Effector memory CD4-positive, alpha-beta T cell (primary cell): ENCODE measurements around the gene CREB3L2.

ENCODE experiments used
- DNase-seq, 3 donors: peaks; one replicate each; pipeline ENCODE4 v3.0.0-alpha.2; 2020
- H3K27ac ChIP-seq: 2 replicates; pipeline ENCODE4 v1.7.0; 2013; ENCODE audit warnings: mild to moderate bottlenecking, low read length, moderate library complexity; ENCODE audit not compliant: insufficient read depth, poor library complexity, severe bottlenecking
- H3K27me3 ChIP-seq: replicated peaks from 2 replicates; pipeline ENCODE4 v1.7.0; 2013; ENCODE audit warnings: mild to moderate bottlenecking, low read length; ENCODE audit not compliant: insufficient read depth, control insufficient read depth, poor library complexity, severe bottlenecking
- H3K36me3 ChIP-seq: 2 replicates; pipeline ENCODE4 v1.7.0; 2013; ENCODE audit warnings: mild to moderate bottlenecking, low read length, moderate library complexity; ENCODE audit not compliant: control insufficient read depth, insufficient read depth
- H3K4me1 ChIP-seq: 2 replicates; pipeline ENCODE4 v1.7.0; 2013; ENCODE audit warnings: low read length, mild to moderate bottlenecking; ENCODE audit not compliant: control insufficient read depth, insufficient read depth, poor library complexity, severe bottlenecking
- H3K4me3 ChIP-seq: 2 replicates; pipeline ENCODE4 v1.7.0; 2013; ENCODE audit warnings: low read length, low read depth, mild to moderate bottlenecking; ENCODE audit not compliant: insufficient read depth, poor library complexity, severe bottlenecking
- H3K9me3 ChIP-seq: 2 replicates; pipeline ENCODE4 v1.7.0; 2013; ENCODE audit warnings: mild to moderate bottlenecking, low read length, moderate library complexity; ENCODE audit not compliant: control insufficient read depth

CREB3L2 gene

DNA sequence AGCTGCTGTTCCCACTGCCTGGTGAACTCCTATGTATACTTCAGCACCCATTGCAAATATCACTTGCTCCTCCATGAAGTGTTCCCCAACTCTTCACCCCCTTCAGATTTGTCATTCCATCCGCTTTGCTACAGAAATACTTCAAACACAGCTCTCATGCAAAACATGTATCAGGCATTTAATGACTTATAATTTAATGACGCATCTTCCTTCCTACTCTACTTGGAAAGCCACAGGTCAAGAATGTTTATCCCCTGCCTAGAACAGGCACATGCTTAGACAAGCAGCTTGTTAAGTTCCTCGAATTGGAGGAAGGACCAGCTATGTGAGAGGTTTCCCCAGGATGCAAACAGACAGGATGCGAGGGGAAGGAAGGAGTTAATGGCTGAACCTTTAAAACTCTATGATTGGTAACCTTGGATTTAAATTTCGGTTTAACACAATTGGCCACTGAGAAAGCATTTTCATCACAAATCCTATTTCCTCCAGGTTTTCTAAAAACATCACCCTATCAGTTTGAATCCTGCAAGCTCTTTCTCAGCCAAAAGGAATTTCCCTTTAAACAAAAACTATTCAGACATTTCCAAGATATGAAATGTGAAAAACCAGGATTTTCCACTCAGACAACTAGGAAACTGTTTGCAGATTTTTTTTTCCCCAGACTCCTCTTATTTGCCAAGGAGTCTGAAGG is 11.5 kb downstream of the CREB3L2 start:
- Histone ChIP-seq H3K27ac (no peak overlapping the region), H3K4me1 (peaks cover 4% of the 10 kb centered on the region), H3K36me3 (no peaks in the 10 kb centered on the region), H3K9me3 (no peaks in the 10 kb centered on the region), H3K27me3 (no peaks in the 10 kb centered on the region), H3K4me3 (no peak overlapping the region)
- DNase-seq = no peak

DNA sequence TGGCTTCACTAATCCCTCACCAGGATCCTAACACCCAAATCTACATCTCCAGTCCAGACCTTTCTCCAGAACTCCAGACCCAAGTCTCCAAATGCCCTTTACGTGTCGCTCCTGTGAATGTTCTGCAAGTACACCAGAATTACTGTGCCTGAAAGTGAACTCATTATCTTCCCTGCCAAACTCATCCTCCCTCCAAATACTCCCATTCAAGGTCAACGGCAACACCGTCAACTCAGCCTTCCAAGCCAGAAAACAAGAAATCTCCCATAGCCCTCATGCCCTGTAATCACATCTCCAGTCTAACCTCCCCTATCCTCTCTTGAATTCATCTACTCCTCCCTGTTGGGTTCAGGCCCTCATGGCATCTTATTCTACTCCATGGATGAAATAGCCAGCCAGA is 12.3 kb downstream of the CREB3L2 start:
- Histone ChIP-seq H3K9me3 (no peaks in the 10 kb centered on the region), H3K27me3 (no peaks in the 10 kb centered on the region), H3K36me3 (no peaks in the 10 kb centered on the region), H3K4me3 (no peak overlapping the region), H3K4me1 (peaks cover 4% of the 10 kb centered on the region), H3K27ac (no peak overlapping the region)
- DNase-seq = no peak

DNA sequence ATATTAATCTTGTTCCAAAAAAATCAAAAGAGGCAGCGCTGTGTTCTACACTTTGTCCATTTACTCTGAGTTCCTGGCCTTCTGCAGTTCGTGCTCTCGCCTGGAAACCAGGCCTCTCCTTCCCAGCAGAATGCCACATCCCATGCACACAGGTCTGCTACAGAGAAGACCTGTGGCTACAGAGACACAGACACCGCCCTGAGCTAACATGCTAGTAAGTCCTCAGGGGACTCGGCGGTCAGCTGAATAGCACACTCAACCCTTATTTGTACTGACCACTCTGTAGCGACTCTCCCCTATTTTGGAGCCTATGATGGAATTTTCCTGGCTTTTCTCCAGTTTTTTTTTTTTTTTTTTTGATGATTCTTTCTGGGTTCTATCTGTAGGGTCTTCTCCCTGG is 12.8 kb downstream of the CREB3L2 start:
- H3K27ac ChIP-seq = no peak overlapping the region
- no peaks in the 10 kb centered on the region for H3K27me3 ChIP-seq
- H3K4me3 ChIP-seq = no peak overlapping the region
- peaks cover 4% of the 10 kb centered on the region for H3K4me1 ChIP-seq
- H3K36me3 ChIP-seq = no peaks in the 10 kb centered on the region
- no peak for DNase-seq
- H3K9me3 ChIP-seq = no peaks in the 10 kb centered on the region

DNA sequence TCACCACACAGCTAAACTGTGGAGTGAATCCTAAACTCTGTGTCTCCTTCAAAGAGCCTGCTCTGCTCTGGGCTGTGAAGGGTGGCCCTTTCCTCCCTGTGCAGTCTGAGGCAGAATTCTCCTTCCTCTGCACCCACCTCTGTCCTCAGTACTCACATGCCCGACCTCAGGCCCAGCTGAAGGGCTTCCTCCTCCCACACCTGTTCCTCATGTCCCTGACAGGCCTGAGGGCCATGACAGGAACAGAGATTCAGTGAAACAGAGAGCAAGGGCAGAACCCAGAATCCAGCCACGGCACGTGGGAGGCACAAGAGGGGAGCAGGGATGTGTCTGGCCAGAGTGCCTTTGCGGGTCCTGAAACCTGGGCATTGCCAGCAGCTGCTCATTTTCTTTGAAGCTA is 13.9 kb downstream of the CREB3L2 start:
- peaks cover 4% of the 10 kb centered on the region for H3K4me1 ChIP-seq
- H3K36me3 ChIP-seq = no peaks in the 10 kb centered on the region
- H3K27ac ChIP-seq = no peak overlapping the region
- no peaks in the 10 kb centered on the region for H3K27me3 ChIP-seq
- DNase-seq = no peak
- no peaks in the 10 kb centered on the region for H3K9me3 ChIP-seq
- no peak overlapping the region for H3K4me3 ChIP-seq

DNA sequence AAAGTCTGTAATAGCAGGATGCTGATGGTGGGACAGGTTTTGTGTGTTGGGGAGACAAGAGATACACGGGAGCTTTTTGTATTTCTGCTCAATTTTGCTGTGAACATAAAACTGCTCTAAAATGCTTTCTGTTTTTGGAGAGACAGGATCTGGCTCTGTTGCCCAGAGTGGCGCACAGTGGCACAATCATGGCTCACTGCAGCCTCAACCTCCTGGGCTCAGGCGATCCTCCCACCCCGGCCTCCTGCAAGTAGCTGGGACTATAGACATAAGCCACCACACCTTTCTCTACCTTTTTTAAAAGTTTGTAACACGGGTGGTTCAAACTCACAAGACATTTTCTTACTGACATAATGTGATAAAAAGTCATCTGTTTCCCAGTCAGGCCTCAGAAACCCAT is 14.3 kb downstream of the CREB3L2 start:
- Histone ChIP-seq H3K27me3 (no peaks in the 10 kb centered on the region), H3K36me3 (no peaks in the 10 kb centered on the region), H3K4me1 (peaks cover 4% of the 10 kb centered on the region), H3K9me3 (no peaks in the 10 kb centered on the region), H3K27ac (no peak overlapping the region), H3K4me3 (no peak overlapping the region)
- DNase-seq = no peak

DNA sequence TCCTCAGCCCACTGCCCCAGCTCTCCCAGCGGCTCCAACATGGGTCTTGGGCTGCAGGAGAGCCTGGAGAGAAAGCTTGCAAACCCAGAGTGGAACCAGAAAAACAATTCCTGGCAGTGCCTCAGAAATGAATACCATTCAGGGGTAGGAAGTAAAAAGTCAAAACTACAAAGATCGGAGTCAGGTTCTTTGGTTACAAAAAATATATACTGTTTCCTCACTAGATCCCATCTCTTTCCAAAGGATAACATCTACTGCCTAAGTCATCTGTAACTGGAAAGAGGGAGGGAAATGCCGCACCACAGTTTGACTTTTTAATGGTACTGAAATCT is 14.9 kb downstream of the CREB3L2 start:
- H3K4me3 ChIP-seq = no peak overlapping the region
- no peaks in the 10 kb centered on the region for H3K27me3 ChIP-seq
- H3K9me3 ChIP-seq = no peaks in the 10 kb centered on the region
- H3K36me3 ChIP-seq = no peaks in the 10 kb centered on the region
- H3K4me1 ChIP-seq = peaks cover 4% of the 10 kb centered on the region
- no peak overlapping the region for H3K27ac ChIP-seq
- DNase-seq = no peak

DNA sequence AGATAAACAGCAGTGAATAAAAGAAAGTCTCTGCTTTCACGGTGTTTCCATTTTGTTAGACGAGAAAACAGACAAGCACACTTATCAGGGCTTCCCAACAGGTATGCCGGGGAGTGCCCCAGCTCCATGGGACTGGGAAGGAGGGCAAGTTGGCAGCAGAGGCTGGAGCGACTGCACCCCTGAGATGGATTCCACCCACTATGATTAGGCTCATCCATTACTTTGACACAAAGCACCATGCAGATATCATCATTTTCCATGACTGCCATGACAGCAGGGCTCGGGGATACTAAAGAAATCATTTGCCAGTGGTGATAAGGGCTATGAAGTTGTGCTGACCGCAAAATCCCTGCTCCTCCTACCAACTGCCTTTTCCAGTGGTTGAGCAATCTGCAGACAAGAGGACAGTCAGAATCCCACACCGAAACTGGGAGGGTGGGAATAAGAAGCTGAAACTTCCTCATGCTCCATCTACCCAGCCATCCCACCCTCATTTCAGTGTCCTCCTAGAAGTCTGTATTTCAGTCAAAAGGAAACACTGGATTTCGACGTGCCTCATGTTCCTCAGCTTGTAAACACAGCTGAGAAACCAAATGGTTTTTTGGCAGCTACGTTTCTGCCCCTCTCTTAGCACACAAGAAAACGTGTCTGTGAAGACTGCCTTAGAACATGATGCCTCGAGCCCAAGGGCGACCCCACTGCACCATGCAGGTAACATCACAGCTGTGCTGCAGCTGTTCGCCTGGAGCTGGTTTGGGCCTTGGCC is 15.5 kb downstream of the CREB3L2 start:
- H3K4me1 ChIP-seq = peaks cover 4% of the 10 kb centered on the region
- no peak overlapping the region for H3K27ac ChIP-seq
- DNase-seq = no peak

DNA sequence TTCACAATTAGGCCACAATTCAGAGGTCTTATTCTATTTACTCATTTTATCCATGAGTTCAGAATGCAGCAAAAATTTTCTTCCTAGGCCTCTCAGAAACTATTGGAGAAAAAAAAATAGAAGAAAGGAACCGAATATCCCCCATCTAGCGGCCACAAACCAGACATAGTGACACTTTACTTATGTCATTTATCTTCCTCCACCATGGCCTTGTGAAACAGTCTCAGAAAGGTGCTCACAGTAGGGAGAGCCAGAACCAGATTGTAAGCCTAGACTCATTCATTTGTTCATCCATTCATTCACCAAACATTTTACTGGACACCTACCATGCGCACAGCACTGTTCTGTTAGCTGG is 16.0 kb downstream of the CREB3L2 start:
- no peaks in the 10 kb centered on the region for H3K27me3 ChIP-seq
- DNase-seq = no peak
- peaks cover 4% of the 10 kb centered on the region for H3K4me1 ChIP-seq
- no peak overlapping the region for H3K27ac ChIP-seq
- H3K36me3 ChIP-seq = no peaks in the 10 kb centered on the region
- no peaks in the 10 kb centered on the region for H3K9me3 ChIP-seq
- no peak overlapping the region for H3K4me3 ChIP-seq

More for the DNA sequence above, 15.5 kb downstream of the CREB3L2 start:
- Histone ChIP-seq H3K4me3 (no peak overlapping the region), H3K36me3 (no peaks in the 10 kb centered on the region), H3K9me3 (no peaks in the 10 kb centered on the region), H3K27me3 (no peaks in the 10 kb centered on the region)

DNA sequence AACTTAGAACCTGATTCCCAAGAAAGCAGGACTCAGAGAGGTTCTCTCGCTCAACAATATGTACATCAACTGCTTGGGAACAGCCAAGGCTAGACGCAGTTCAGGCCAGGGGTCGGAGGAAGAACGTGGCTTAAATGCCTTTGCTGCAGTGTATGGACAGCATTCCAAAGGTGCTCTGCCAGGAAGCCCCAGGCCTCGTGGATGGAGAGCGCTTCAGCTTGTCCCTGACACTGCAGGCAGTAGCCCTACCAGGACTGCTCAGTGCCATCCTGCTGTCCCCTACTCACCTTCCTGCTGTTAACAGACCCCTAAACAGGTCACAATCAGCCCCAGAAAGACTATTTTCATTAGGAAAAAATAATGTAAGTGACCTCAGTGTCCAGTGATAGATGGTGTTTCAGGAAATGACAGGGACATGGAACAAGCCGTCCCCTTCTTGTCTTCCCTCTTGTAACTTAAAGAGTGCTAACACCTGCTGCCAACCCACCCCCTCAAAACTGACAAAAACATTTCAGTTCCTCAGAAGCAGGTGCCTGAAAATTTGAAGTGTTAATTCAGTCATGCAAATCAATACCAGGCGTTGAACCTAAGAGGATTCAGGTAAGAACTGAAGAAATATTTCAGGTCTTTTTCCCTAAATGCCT is 16.5 kb downstream of the CREB3L2 start:
- H3K36me3 ChIP-seq = no peaks in the 10 kb centered on the region
- no peak overlapping the region for H3K27ac ChIP-seq
- H3K27me3 ChIP-seq = no peaks in the 10 kb centered on the region
- H3K4me1 ChIP-seq = peaks cover 4% of the 10 kb centered on the region
- H3K9me3 ChIP-seq = no peaks in the 10 kb centered on the region
- H3K4me3 ChIP-seq = no peak overlapping the region
- DNase-seq = no peak
